Right ventricle myocardium inferior (tissue), 1 donor: Measurements from ENCODE around the gene TIFAB. TPM values are rescaled to one million over a fixed set of nuclear protein-coding genes. Genes with fewer than 3 reads are reported as not detected.
"Not testable (repeated sequence)": the region's sequence is repeated elsewhere in the genome, so short reads cannot be mapped to it uniquely, and the experiment has no call there.

Experiments used
- ATAC-seq: fragments of 200-7000 bp; cut with Tn5 transposase; one replicate; pipeline ENCODE4 v1.9.1; 2020; ENCODE audit warnings: mild to moderate bottlenecking, moderate library complexity
- DNase-seq: peaks from one replicate; pipeline ENCODE4 v3.0.0; 2021; ENCODE audit errors: missing footprints
- intact Hi-C: fragments of 100-400 bp; cut with DNase I; formaldehyde crosslinking; loops from one replicate; pipeline ENCODE4 v1.11.0; 2022
- long read RNA-seq: library from polyadenylated mRNA; unstranded; transcript quantifications from one replicate; pipeline ENCODE4 v2.0.0, GENCODE V29; 2021
- total RNA-seq: library from RNA; stranded (reverse); fragmentation: NEBNext Ultra II Directional; extraction: Animal tissue kit (Norgen Biotek cat#: 25700); gene quantifications from one replicate; pipeline ENCODE4 v1.2.1, GENCODE V29; 2021
- donor health status: DM: no; HTN: yes; CAD: no; lungs with severe emphysema.

TIFAB gene
- not detected for total RNA-seq
- long read RNA-seq, result 0 reads

DNA sequence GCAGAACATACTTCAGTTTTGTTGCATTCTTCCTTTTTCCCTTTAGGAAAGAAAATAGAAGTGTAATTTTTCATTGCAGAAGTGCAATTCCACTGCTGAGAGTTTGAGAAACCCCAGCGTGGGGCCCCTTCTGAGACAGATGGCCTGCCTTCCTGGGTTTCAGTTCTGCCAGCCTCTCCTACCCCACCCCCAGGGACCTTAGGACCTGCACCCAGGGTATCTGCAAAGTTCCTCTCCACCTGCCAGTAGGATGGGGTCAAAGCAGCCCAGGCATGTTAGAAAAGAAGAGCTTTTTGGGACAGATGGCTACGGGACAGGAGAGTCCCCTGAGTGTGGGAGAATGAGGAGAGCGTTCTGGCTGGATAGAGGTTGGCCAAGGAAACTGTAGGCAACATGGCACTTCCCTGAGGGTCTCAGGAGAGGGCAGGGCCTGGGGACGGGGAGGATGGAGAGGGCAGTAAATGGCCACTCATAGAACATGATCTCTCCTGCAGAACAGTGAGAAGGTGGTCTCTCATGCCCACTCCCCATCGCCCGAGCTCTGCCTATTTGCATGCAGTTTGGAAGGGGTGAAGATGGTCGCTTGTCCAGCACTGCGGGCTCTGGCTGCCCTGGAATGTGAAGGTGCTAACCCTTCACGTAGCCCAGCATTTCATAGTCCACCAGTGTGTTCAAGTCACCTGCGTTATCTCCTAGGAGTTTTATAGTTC, at the start of gene TIFAB:
Gene TIFAB, minus strand, starts transcription at position 31 of the 710 bp plus-strand sequence. CDS start 2,412 bp downstream, outside the sequence.
- ATAC-seq (no peak), DNase-seq (peak; percentile 28)
- intact Hi-C loops, result no loop called here

DNA sequence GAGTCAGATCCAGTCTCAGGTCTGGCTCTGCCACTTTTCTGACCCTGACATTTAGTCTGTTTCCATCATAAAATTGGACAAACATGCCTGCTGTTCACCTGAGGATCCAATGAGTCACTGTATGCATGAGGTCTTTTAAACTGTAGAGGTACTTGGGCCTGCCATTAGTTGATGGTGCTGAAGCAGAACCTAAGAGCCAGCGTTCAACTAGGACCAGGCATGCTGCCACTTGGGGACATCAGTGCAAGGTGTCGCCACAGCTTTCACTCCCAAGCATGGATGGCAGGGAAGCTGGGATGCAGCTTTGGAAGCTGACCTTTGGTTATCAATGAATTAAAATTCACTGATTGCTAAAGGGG, 46.5 kb upstream of the TIFAB start:
- intact Hi-C loops, result no loop called here
- ATAC-seq (no peak), DNase-seq (no peak)

DNA sequence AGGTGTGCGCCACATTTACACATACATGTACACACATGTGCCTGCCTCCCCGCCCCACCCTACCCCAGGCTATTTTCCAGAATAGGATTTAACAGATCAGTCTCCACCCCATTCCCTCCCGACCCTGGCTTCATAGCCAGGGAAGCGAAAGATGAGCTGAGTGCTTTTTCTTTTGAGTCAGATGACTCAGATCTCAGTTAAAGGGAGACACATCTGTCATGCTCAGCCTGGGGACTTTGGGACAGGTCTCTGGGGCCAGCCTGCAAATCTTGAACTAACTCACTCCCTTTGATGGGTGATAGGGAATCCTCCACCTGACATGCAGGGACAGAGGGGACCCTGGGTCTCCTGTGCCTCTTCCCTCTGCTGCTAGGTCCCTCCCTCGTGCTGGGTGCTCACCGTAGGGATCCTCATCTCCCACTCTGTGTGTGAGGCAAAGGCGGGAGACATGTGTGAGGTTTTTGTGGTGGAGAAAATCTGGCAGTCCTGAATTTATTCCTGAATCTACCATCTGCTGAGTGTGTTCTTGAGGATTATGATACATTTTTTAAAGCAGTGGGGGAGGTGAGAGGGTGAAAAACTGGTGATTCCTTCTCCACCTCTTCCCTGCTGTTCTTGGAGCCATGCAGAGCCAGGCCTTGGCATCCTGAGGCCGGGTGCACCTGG, 46.0 kb upstream of the TIFAB start:
- intact Hi-C loops, result no loop called here
- ATAC-seq (no peak), DNase-seq (no peak)

- ATAC-seq, intact Hi-C loops, DNase-seq: not testable (repeated sequence)
Measured at GRCh38 chr5:135495531-135495930, 43.4 kb upstream of the TIFAB start.

DNA sequence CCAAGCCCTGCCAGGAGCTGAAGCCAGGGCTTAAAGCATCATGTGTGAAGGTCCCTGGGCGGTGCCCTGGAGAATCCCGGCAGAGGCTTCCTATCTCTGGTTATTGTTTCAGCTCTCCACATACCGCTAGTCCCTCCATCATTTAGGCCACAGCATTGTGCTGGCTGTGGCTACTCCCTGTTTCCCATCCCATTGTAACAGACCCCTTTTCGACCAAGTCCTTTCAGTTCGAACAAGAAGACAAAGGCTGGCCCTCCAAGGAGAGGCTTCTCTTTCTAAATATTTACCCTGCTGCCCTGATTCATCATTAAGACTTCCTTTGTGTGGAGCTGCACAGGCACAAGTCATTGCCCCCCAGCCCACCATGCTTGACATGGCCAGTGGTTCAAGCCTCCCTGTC, 42.0 kb upstream of the TIFAB start:
- ATAC-seq (no peak), DNase-seq (no peak)
- intact Hi-C loops, result no loop called here

DNA sequence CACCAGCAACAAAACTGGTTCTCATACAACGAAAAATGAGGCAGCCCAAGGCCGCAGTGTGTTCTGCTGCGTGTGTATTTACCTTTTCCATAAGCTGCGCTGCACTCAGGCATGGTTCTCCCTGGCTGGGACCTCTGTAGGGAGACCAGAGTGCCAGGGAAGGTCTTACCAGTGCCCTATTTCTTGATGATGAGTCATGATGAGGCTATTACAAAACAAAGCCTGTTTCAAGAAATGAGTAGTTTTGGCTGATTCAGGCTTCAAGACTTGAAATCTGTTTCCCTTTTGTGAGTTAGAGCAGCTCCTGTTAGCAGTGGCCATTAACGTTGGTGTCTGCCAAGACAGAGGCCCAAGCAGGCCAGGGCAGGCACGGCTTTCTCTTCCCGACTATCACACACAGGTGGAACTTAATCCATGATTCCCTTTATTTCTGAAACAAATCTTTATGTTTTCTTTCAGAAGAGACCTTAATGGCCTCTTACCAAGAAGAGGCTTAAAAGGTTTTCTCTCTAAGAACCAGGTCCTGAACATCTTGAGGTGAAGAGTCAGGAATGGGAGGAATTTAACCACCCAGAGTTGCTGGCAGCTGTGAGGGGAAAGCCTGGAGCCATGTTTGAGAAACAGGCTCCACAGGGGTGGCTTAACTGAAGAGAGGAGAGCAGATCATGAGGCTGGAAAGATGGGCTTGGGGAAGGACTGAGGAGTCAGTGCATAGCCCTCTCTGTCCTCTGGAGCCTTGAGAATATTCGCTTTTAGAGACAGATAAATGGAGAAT, 41.4 kb upstream of the TIFAB start:
- intact Hi-C loops, result no loop called here
- ATAC-seq (no peak), DNase-seq (no peak)

GRCh38 chr5:135492319-135492626, 40.1 kb upstream of the TIFAB start:
- intact Hi-C loops, result no loop called here

DNA sequence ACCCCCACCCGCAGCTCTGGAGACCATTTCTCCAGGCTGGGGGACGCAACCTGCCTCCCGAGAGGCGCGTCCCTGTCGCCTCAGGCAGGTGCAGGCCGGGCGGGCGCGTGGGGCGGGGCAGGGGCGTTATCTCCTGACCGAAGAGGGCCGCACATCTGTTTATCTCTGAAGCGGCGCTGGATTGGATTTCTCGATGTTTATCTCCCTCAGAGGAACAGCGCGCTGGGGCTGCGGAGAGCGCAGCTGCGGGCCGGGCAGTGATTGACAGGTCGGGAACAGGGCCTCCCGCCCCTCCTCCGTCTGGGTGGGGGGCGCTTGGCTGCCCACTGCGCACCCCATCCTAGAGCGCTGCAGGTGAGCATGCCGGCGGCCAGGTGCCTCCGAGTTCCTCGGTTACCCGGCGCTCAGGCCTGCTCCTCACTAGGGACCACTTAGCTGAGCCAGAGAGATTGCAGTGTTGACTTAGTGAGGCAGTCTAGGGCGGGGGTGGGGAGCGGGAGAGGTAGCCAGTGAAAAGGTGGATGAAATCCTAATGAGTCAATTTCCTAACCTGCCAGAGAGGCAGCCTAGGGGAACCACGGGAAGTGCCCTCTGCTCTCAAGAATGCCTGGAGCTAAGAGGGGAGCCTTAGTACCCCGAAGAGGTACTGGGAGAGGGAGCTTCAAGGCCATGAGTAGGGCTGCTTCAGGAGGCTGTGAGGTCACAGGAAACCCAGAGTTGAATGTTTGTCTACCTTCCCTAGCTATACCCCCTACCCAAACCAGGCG, 39.6 kb upstream of the TIFAB start:
- DNase-seq, result no peak
- no peak for ATAC-seq
- intact Hi-C loops, result no loop called here

More at GRCh38 chr5:135492319-135492626, 40.1 kb upstream of the TIFAB start:
- ATAC-seq (no peak), DNase-seq (no peak)

- ATAC-seq (no peak), DNase-seq (no peak)
- intact Hi-C loops, result no loop called here
Measured at GRCh38 chr5:135491038-135491551, 38.9 kb upstream of the TIFAB start.

DNA sequence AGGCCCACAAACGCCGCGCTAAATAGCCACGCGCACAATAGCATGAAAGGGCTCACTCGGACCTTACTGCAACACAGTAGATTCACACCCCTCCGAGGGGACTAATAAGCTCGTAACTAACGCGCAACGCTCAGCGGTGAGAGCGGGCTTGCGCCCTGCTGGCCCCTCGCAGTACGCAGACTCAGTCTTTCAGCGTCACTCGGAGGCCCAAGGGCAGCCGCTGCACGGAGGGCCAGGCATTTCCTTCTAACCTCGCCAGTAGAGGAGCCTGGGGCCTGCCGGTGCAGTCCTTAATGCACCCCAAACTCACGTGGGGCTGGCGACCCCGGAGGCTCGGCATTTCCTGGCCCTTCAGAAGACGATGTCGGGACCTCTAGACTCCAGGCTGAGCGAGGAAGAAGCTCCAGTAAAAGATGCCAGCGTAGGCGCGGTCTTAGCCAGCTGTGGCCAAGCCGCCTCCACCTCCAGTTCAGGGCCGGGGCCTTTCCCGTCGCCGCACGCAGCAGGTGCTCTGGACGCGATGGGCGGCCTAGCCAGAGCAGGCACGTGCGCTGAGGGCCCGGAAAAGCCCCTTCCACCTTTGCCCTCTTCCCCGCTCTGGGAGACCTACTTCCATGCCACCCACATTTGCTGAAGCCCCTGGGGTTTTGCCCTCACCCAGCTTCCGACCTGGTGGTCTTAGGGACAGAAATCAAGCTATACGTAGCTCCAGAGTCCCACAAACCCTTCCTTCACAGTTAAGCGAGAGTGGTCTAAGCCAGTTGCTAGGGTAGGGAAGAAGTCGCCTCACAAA, 38.3 kb upstream of the TIFAB start:
- intact Hi-C loops, result no loop called here
- DNase-seq, result no peak
- no peak for ATAC-seq

DNA sequence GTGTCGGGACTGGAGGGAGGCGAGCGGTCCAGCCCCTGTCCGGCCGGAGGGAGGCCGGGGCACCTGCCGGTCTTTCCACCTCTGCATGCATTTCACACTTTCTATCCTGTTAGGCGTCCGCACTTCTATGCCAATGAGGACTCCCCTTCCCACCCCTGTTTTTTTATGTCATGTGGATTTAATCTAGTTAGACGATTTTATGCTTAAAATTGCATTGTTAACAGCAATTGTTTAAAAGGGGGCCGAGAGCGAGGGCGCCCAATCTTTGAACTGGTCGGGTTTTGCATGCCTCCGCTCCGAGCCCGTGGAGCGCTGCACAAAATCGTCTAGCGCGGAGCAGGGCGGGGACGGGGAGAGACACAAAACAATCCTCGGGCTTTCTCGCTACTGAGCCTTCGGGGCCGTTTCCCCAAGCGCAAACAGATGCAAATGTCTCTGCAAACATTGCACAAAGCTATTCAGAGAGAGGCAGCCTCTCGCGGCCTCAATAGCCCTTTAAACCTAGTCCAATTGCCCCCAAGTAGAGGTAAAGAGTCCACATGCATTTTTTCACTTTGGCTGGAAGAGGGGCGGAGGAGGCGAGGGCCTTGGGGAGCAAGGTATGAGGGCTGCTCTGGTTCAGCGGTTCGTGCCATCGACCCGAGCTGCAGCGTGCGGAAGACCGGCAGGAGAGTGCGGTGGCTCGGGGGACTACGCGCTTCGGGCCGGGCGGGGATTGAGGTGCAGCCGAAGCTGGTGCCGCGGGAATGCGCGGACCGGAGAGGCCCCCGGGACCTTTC, 37.5 kb upstream of the TIFAB start:
- DNase-seq, result no peak
- no peak for ATAC-seq
- intact Hi-C loops, result no loop called here

- no peak for DNase-seq
- no peak for ATAC-seq
Measured at GRCh38 chr5:135488727-135489465, 36.7 kb upstream of the TIFAB start.

GRCh38 chr5:135487839-135488514, 35.8 kb upstream of the TIFAB start:
- intact Hi-C loops, result no loop called here
- ATAC-seq, result no peak
- no peak for DNase-seq

More at GRCh38 chr5:135488727-135489465, 36.7 kb upstream of the TIFAB start:
- intact Hi-C loops, result no loop called here

- no peak for DNase-seq
- intact Hi-C loops, result no loop called here
- ATAC-seq, result no peak
Measured at GRCh38 chr5:135487037-135487395, 34.9 kb upstream of the TIFAB start.

DNA sequence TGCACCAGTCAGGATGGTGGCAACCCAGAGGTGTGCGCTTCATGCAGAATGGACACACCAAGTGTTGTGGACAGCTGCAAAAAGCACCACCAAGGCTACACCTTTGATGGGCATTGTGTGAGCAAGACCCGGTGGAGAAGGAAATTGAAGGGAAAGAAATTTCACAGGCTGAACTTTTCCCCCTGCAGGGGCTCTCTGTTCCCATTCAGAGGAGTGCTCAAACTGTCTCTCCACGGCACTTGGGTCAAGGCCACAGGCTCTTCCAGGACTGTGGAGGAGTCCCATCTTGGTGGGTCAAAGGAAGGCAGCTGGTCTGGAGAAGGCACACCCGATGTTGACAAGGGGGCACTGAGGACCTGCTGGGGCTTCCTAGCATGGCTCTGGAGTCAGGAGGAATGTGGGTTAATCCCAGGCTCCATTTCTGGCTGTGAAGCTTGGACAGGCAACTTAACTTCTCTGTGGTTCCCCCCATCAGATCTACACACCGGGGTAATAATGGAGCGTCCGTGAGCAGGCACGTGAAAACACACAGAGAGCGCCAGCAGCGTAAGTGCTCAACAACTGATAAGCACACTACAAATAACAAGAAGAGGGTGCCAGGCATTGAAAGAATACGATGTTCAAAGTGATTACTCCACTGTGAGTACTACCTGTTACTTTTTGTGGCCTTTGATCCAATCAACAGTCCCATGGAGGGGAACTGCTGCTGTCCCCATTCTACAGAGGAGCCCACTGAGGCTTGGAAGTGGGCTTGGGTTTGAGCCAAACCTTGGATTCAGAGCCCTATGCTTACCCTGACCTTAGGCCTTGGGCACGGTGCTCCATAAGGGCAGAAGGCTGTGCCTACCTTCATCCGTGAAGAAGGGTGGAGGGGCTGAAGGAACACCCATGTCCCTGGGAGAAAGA, 34.2 kb upstream of the TIFAB start:
- no peak for ATAC-seq
- DNase-seq, result no peak
- intact Hi-C loops, result no loop called here
